Thyroid gland (tissue), 4 donors: ENCODE measurements around the gene ANLN.
"Not testable (repeated sequence)": the region's sequence is repeated elsewhere in the genome, so short reads cannot be mapped to it uniquely, and the experiment has no call there.

Source experiments
- POLR2A ChIP-seq, 2 donors: fragments of 450-650 bp; IDR thresholded peaks; one replicate each; pipeline ENCODE4 v1.6.1; 2017; ENCODE audit warnings: antibody characterized with exemption in 2 of 2, mild to moderate bottlenecking in 2 of 2, moderate library complexity in 1 of 2
- TF ChIP-seq, protein P1 (sequence below), 6 experiments: fragments of 200-600 bp in 3 of 6; fragments of 450-650 bp in 3 of 6; sonication (generic) in 3 of 6; IDR thresholded peaks; one replicate each; pipeline ENCODE4 v1.5.1; 2016 to 2019; ENCODE audit warnings: antibody characterized with exemption in 6 of 6, mild to moderate bottlenecking in 2 of 6, inconsistent platforms in 1 of 6, moderate library complexity in 1 of 6

DNA sequence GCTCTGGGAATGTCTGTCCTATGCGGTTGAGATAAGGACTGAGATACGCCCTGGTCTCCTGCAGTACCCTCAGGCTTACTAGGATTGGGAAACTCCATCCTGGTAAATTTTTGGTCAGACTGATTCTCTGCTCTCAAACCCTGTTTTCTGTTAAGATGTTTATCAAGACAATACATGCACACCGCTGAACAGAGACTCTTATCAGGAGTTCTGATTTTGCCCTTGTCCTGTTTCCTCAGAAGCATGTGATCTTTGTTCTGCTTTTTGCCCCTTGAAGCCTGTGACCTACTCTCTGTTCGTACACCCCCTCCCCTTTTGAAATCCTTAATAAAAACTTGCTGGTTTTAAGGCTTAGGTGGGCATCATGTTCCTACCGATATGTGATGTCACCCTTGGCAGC lies 76.3 kb downstream of the ANLN start:
- TF ChIP-seq, protein P1, sequence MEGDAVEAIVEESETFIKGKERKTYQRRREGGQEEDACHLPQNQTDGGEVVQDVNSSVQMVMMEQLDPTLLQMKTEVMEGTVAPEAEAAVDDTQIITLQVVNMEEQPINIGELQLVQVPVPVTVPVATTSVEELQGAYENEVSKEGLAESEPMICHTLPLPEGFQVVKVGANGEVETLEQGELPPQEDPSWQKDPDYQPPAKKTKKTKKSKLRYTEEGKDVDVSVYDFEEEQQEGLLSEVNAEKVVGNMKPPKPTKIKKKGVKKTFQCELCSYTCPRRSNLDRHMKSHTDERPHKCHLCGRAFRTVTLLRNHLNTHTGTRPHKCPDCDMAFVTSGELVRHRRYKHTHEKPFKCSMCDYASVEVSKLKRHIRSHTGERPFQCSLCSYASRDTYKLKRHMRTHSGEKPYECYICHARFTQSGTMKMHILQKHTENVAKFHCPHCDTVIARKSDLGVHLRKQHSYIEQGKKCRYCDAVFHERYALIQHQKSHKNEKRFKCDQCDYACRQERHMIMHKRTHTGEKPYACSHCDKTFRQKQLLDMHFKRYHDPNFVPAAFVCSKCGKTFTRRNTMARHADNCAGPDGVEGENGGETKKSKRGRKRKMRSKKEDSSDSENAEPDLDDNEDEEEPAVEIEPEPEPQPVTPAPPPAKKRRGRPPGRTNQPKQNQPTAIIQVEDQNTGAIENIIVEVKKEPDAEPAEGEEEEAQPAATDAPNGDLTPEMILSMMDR (IDR thresholded peaks at IDR 0.05), result not testable (repeated sequence)
- not testable (repeated sequence) for TF ChIP-seq POLR2A (IDR thresholded peaks at IDR 0.05)
